DOHH2 (cell line): ENCODE measurements around the gene ACE2.
"Not testable (repeated sequence)": the region's sequence is repeated elsewhere in the genome, so short reads cannot be mapped to it uniquely, and the experiment has no call there.

Experiments
- H3F3A ChIP-seq: fragments of 200-600 bp; sonication (generic), shearing (Covaris generic); 2 replicates; pipeline ENCODE4 v1.6.0; 2016; ENCODE audit warnings: antibody characterized with exemption, mild to moderate bottlenecking; ENCODE audit not compliant: control insufficient read depth, insufficient read depth
- H3K27ac ChIP-seq: fragments of 200-600 bp; sonication (generic); 2 replicates; pipeline ENCODE4 v1.5.1; 2014; ENCODE audit warnings: low read depth, mild to moderate bottlenecking, low read length, moderate library complexity
- H3K27me3 ChIP-seq: fragments of 200-600 bp; sonication (generic); 2 replicates; pipeline ENCODE4 v1.6.1; 2014; ENCODE audit warnings: mild to moderate bottlenecking, low read length, mixed read lengths; ENCODE audit not compliant: control insufficient read depth
- H3K36me3 ChIP-seq: fragments of 200-600 bp; sonication (generic); 2 replicates; pipeline ENCODE4 v1.6.1; 2014; ENCODE audit warnings: mild to moderate bottlenecking, low read length, moderate library complexity, mixed read lengths; ENCODE audit not compliant: control insufficient read depth
- H3K4me1 ChIP-seq: fragments of 200-600 bp; sonication (generic); 2 replicates; pipeline ENCODE4 v1.6.1; 2014; ENCODE audit warnings: mild to moderate bottlenecking, low read length, mixed read lengths; ENCODE audit not compliant: control insufficient read depth
- H3K4me2 ChIP-seq: fragments of 200-600 bp; sonication (generic); 2 replicates; pipeline ENCODE4 v1.6.0; 2014; ENCODE audit warnings: mild to moderate bottlenecking, low read length, moderate library complexity
- H3K4me3 ChIP-seq: fragments of 200-600 bp; sonication (generic); 2 replicates; pipeline ENCODE4 v1.5.1; 2014; ENCODE audit warnings: mild to moderate bottlenecking, low read length, mixed read lengths
- H3K79me2 ChIP-seq: fragments of 200-600 bp; sonication (generic); 2 replicates; pipeline ENCODE4 v1.6.1; 2014; ENCODE audit warnings: mild to moderate bottlenecking, low read length, mixed read lengths; ENCODE audit not compliant: control insufficient read depth
- H3K9me2 ChIP-seq: fragments of 200-600 bp; sonication (generic); replicated peaks from 2 replicates; pipeline ENCODE4 v1.6.1; 2014; ENCODE audit warnings: mild to moderate bottlenecking, low read length, mixed read lengths; ENCODE audit not compliant: control insufficient read depth
- H3K9me3 ChIP-seq: fragments of 200-600 bp; sonication (generic); 2 replicates; pipeline ENCODE4 v1.6.1; 2014; ENCODE audit warnings: antibody characterized with exemption, low read length, mixed read lengths; ENCODE audit not compliant: control insufficient read depth, insufficient read depth
- H4K20me1 ChIP-seq: fragments of 200-600 bp; sonication (generic); 2 replicates; pipeline ENCODE4 v1.6.0; 2014; ENCODE audit warnings: low read depth, mild to moderate bottlenecking, antibody characterized with exemption, low read length, moderate library complexity; ENCODE audit not compliant: control insufficient read depth, insufficient read depth
- CTCF ChIP-seq: fragments of 200-600 bp; sonication (generic); IDR thresholded peaks from one replicate; pipeline ENCODE4 v1.5.1; 2014; ENCODE audit warnings: antibody characterized with exemption, mild to moderate bottlenecking, low read depth, low read length; ENCODE audit not compliant: poor library complexity, severe bottlenecking
- EZH2phosphoT487 ChIP-seq: fragments of 200-600 bp; sonication (generic); IDR thresholded peaks from 2 replicates; pipeline ENCODE4 v1.6.1; 2017; ENCODE audit warnings: borderline replicate concordance, mild to moderate bottlenecking, antibody characterized with exemption, low read length, moderate library complexity, mixed read lengths

The ACE2 gene

GRCh38 chrX:15600745-15601144 is at the start of gene ACE2:
ACE2 (minus strand) TSS chrX:15600960; CDS start chrX:15600911, 49 bp downstream.
- no peaks in the 10 kb centered on the region for H3K4me1 ChIP-seq
- H3K79me2 ChIP-seq: no peaks in the 10 kb centered on the region
- H3K9me3 ChIP-seq: no peaks in the 10 kb centered on the region
- H3K4me2 ChIP-seq: no peak within 1 kb of the TSS
- no peaks in the 10 kb centered on the region for H3F3A ChIP-seq
- no peaks in the 10 kb centered on the region for H3K27me3 ChIP-seq
- H3K4me3 ChIP-seq: no peak within 1 kb of the TSS
- H4K20me1 ChIP-seq: no peaks in the 10 kb centered on the region
- TF ChIP-seq CTCF (no peak), EZH2phosphoT487 (no peak)
- no peaks in the 10 kb centered on the region for H3K36me3 ChIP-seq
- H3K9me2 ChIP-seq: no peaks in the 10 kb centered on the region
- no peak within 1 kb of the TSS for H3K27ac ChIP-seq

- H3K4me3 ChIP-seq, H3K9me2 ChIP-seq, H3K36me3 ChIP-seq, H3F3A ChIP-seq, H3K27ac ChIP-seq, H3K79me2 ChIP-seq, H3K4me1 ChIP-seq, H3K4me2 ChIP-seq, H4K20me1 ChIP-seq, H3K27me3 ChIP-seq, H3K9me3 ChIP-seq: not testable (repeated sequence)
Measured at GRCh38 chrX:15647510-15647909, 46.8 kb upstream of the ACE2 start.

GRCh38 chrX:15646543-15646942 is 45.8 kb upstream of the ACE2 start:
- H3K4me3 ChIP-seq: no peak overlapping the region
- TF ChIP-seq EZH2phosphoT487 (no peak), CTCF (no peak)
- H3K36me3 ChIP-seq: no peaks in the 10 kb centered on the region
- no peaks in the 10 kb centered on the region for H3K79me2 ChIP-seq
- no peaks in the 10 kb centered on the region for H3K4me1 ChIP-seq
- H3K9me3 ChIP-seq: no peaks in the 10 kb centered on the region
- H3K4me2 ChIP-seq: no peak overlapping the region
- H3K27ac ChIP-seq: no peak overlapping the region
- H3F3A ChIP-seq: no peaks in the 10 kb centered on the region
- no peaks in the 10 kb centered on the region for H3K27me3 ChIP-seq
- H3K9me2 ChIP-seq: no peaks in the 10 kb centered on the region
- no peaks in the 10 kb centered on the region for H4K20me1 ChIP-seq

GRCh38 chrX:15646031-15646430 is 45.3 kb upstream of the ACE2 start:
- H3K9me2 ChIP-seq: no peaks in the 10 kb centered on the region
- H3K9me3 ChIP-seq: no peaks in the 10 kb centered on the region
- H3F3A ChIP-seq: no peaks in the 10 kb centered on the region
- H3K4me3 ChIP-seq: no peak overlapping the region
- no peaks in the 10 kb centered on the region for H3K4me1 ChIP-seq
- no peaks in the 10 kb centered on the region for H3K79me2 ChIP-seq
- H3K4me2 ChIP-seq: no peak overlapping the region
- TF ChIP-seq CTCF: no peak
- no peak for TF ChIP-seq EZH2phosphoT487
- no peaks in the 10 kb centered on the region for H4K20me1 ChIP-seq
- H3K27ac ChIP-seq: no peak overlapping the region
- H3K27me3 ChIP-seq: no peaks in the 10 kb centered on the region
- no peaks in the 10 kb centered on the region for H3K36me3 ChIP-seq
